Measurements from ENCODE around the gene SLC25A22.

The SLC25A22 gene

GRCh38 chr11:800473-800872 is 2.4 kb upstream of the SLC25A22 start:
- H3K36me3 ChIP-seq (ENCODE audit: control insufficient read depth in 2 of 2, insufficient read depth in 2 of 2, low read length in 2 of 2), result peaks cover 0 to 2% of the 10 kb centered on the region in 2 donors
- H3K4me3 ChIP-seq (ENCODE audit: low read length in 2 of 2), result no peak overlapping the region
- H3K27me3 ChIP-seq (ENCODE audit: control insufficient read depth in 1 of 2, insufficient read depth in 2 of 2, low read length in 2 of 2), result no peaks in the 10 kb centered on the region
- no peak overlapping the region for H3K9ac ChIP-seq (ENCODE audit: low read length in 2 of 2)
- H3K27ac ChIP-seq (ENCODE audit: low read length), result no peak overlapping the region
- no peaks in the 10 kb centered on the region for H3K9me3 ChIP-seq (ENCODE audit: control insufficient read depth in 2 of 2, low read length in 2 of 2)
- peaks cover 40% of the 10 kb centered on the region for H3K4me1 ChIP-seq (ENCODE audit: control insufficient read depth, insufficient read depth, low read length)

DNA sequence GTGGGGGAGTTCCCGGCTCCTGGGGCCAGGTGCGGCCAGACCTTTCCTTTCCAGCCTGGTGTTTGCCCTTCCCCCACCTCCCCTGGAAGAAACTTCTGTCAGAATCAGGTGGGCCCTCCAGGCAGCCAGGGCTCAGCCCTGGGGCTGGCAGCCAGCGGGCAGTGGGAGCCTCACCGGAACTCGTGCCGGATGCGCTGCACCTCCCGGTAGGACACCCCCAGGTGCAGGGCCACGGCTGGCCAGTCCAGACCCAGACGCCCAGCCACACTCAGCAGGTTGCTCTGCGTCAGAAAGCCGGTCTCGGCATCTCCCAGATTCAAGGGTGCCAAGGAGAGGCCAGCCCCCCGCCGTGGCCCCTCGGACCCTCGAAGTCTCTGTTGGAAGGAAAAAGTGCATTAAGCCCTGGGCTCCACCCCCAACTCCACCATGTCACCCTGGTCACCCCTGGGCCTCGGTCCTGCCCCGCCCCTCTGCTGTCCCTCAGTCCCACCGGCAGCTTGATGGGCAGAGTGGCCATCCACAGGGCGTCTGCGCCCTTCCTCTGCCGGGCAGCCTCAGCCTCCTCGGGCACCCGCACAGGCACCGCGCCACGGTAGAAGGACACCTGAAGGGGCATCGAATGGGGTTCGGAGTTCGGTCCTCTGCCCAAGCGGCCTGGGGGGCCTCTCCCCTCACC is 1.7 kb upstream of the SLC25A22 start:
- H3K27me3 ChIP-seq (ENCODE audit: control insufficient read depth in 1 of 2, insufficient read depth in 2 of 2, low read length in 2 of 2), result no peaks in the 10 kb centered on the region
- peaks cover 42% of the 10 kb centered on the region for H3K4me1 ChIP-seq (ENCODE audit: control insufficient read depth, insufficient read depth, low read length)
- no peak overlapping the region for H3K4me3 ChIP-seq (ENCODE audit: low read length in 2 of 2)
- no peak overlapping the region for H3K27ac ChIP-seq (ENCODE audit: low read length)
- peaks cover 0 to 2% of the 10 kb centered on the region in 2 donors for H3K36me3 ChIP-seq (ENCODE audit: control insufficient read depth in 2 of 2, insufficient read depth in 2 of 2, low read length in 2 of 2)
- no peaks in the 10 kb centered on the region for H3K9me3 ChIP-seq (ENCODE audit: control insufficient read depth in 2 of 2, low read length in 2 of 2)
- no peak overlapping the region for H3K9ac ChIP-seq (ENCODE audit: low read length in 2 of 2)

DNA sequence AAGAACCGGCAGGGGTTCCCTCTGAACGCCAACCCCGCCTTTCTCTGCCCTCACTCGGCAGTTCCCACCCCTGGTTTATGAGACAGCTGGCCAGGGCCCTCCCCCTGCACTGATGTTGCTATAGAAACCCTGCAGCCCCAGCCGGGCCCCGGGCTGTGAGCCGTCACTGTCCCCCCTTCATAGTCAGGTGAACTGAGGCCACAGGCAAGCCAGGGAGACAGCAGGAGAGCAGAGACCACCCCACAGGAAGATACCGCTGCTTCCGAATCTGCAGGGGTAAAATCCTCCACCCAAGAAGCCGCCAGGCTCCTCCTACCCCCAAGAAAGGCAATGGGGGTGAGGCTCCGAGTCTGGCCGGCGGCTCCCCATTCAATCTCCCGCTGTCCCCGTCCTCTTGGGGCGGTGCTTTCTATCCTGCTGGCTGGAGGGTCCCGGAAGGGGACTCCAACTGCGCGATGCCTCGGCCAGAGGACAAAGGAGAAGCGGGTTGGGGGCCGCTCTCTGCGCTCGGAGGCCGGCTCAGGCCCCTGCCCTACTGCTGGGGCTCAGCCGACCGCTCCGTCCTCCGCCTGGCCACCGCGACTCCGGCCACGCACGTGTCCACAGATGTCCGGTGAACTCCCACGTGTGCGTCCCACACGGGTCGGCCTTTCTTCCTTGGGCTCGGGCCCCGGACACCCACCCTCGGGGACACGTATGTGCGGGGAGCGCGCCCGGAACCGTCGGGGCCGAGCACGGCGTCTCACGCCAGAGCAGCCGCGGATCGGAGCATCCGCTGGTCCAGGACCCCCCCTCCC is 587 bp downstream of the SLC25A22 start:
- Histone ChIP-seq H3K4me3 (ENCODE audit: low read length in 2 of 2) (peak overlapping the region; percentile 81 to 85), H3K9me3 (ENCODE audit: control insufficient read depth in 2 of 2, low read length in 2 of 2) (no peaks in the 10 kb centered on the region), H3K9ac (ENCODE audit: low read length in 2 of 2) (peak overlapping the region; percentile 49 to 58), H3K36me3 (ENCODE audit: control insufficient read depth in 2 of 2, insufficient read depth in 2 of 2, low read length in 2 of 2) (peaks cover 0 to 2% of the 10 kb centered on the region in 2 donors), H3K27ac (ENCODE audit: low read length) (peak overlapping the region; percentile 82), H3K27me3 (ENCODE audit: control insufficient read depth in 1 of 2, insufficient read depth in 2 of 2, low read length in 2 of 2) (no peaks in the 10 kb centered on the region), H3K4me1 (ENCODE audit: control insufficient read depth, insufficient read depth, low read length) (peaks cover 33% of the 10 kb centered on the region)

- Histone ChIP-seq H3K4me3 (ENCODE audit: low read length in 2 of 2) (peak overlapping the region; percentile 81 to 85), H3K27ac (ENCODE audit: low read length) (peak overlapping the region; percentile 82), H3K27me3 (ENCODE audit: control insufficient read depth in 1 of 2, insufficient read depth in 2 of 2, low read length in 2 of 2) (no peaks in the 10 kb centered on the region), H3K9me3 (ENCODE audit: control insufficient read depth in 2 of 2, low read length in 2 of 2) (no peaks in the 10 kb centered on the region), H3K4me1 (ENCODE audit: control insufficient read depth, insufficient read depth, low read length) (peaks cover 33% of the 10 kb centered on the region), H3K36me3 (ENCODE audit: control insufficient read depth in 2 of 2, insufficient read depth in 2 of 2, low read length in 2 of 2) (peaks cover 0 to 2% of the 10 kb centered on the region in 2 donors), H3K9ac (ENCODE audit: low read length in 2 of 2) (peak overlapping the region; percentile 49 to 68)
Observed at GRCh38 chr11:796565-797295, 1.4 kb downstream of the SLC25A22 start.

- no peaks in the 10 kb centered on the region for H3K9me3 ChIP-seq (ENCODE audit: control insufficient read depth in 2 of 2, low read length in 2 of 2)
- peak overlapping the region; percentile 68 to 79 for H3K9ac ChIP-seq (ENCODE audit: low read length in 2 of 2)
- peak overlapping the region; percentile 81 to 85 for H3K4me3 ChIP-seq (ENCODE audit: low read length in 2 of 2)
- no peaks in the 10 kb centered on the region for H3K36me3 ChIP-seq (ENCODE audit: control insufficient read depth in 2 of 2, insufficient read depth in 2 of 2, low read length in 2 of 2)
- H3K27me3 ChIP-seq (ENCODE audit: control insufficient read depth in 1 of 2, insufficient read depth in 2 of 2, low read length in 2 of 2), result peaks cover 3 to 4% of the 10 kb centered on the region in 2 donors
- H3K27ac ChIP-seq (ENCODE audit: low read length), result peak overlapping the region; percentile 82
- H3K4me1 ChIP-seq (ENCODE audit: control insufficient read depth, insufficient read depth, low read length), result peaks cover 33% of the 10 kb centered on the region
Observed at GRCh38 chr11:795634-796564, 2.2 kb downstream of the SLC25A22 start.

DNA sequence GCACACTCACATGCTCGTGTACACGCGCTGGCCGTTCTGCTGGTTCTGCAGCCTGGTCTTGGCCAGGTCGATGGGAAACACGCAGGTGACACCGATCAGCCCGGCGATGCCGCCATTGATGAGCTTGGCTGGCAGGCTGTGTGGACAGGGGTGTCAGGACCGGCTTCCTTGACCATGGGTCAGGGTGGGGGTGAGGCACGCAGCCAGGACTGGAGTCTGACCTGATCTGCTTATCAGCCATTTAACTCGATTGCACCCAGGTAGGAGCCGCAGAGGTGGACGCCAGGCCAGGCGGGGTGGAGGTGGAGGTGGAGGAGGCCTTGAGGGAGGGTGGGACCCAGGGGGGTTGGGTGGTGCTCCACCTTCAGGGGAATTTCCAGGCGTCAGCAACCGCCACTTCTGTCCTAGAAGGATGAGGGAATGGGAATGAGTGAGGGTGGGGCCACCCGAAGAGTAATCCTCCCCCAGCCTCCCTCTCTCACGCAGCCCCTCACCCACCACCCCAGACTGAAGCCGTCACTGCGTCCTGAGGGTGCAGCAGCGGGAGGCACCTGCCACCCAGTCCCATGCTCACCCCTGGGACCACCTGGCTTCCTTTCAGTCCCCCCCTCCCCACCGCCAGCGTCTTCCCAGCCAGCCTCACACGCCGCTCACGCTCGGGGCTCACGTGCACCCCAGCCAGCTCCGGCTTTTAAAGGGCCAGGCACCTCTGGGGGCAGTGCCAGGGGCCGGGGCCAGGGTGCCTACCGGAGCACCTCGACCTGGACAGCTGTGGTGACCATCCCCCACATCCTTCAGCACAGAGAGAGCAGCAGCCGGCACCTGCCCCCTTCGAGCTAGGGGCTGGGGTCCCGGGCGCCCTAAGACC is 3.1 kb downstream of the SLC25A22 start:
- H3K36me3 ChIP-seq (ENCODE audit: control insufficient read depth in 2 of 2, insufficient read depth in 2 of 2, low read length in 2 of 2), result no peaks in the 10 kb centered on the region
- H3K9ac ChIP-seq (ENCODE audit: low read length in 2 of 2), result peak overlapping the region in 1 of 2 donors; percentile 79
- peak overlapping the region; percentile 81 to 85 for H3K4me3 ChIP-seq (ENCODE audit: low read length in 2 of 2)
- H3K27ac ChIP-seq (ENCODE audit: low read length), result no peak overlapping the region
- peaks cover 33% of the 10 kb centered on the region for H3K4me1 ChIP-seq (ENCODE audit: control insufficient read depth, insufficient read depth, low read length)
- H3K9me3 ChIP-seq (ENCODE audit: control insufficient read depth in 2 of 2, low read length in 2 of 2), result no peaks in the 10 kb centered on the region
- H3K27me3 ChIP-seq (ENCODE audit: control insufficient read depth in 1 of 2, insufficient read depth in 2 of 2, low read length in 2 of 2), result peaks cover 6 to 7% of the 10 kb centered on the region in 2 donors

DNA sequence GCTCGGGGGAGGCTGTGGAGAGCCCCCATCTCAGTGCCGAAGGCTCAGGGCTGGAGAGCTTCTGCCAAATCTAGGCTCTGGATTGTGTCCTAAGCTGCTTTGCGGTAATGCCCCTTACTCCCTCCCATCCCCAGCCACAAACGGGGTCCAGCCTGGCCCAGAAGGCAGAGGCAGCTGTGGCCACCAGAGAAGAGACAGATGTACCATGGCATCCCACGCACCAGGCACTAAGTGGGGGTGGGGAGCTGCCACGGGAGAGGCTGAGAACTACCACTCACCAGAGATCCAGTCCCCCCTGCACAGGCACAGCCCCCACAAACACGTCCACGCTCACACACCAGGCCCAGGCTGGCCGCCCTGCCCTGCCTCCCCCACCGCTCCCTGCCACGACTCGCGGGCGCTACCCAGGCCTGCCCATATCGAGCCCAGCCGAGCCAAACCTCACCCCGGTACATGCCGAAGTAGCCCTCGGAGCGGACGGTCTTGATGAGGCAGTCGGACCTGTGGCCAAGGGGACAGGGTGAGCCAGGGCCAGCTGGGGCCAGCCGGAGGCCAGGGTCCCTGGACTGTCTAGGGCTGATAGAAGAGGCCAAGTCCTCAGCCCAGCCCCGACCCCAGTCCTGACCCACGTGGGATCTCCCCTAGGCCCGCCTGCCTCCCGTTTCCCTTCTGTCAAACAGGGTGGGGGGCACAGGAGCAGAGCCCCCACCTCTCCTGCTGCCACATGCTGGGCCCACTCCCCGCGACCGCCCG is 3.9 kb downstream of the SLC25A22 start:
- Histone ChIP-seq H3K4me3 (ENCODE audit: low read length in 2 of 2) (no peak overlapping the region), H3K9me3 (ENCODE audit: control insufficient read depth in 2 of 2, low read length in 2 of 2) (no peaks in the 10 kb centered on the region), H3K9ac (ENCODE audit: low read length in 2 of 2) (no peak overlapping the region), H3K27me3 (ENCODE audit: control insufficient read depth in 1 of 2, insufficient read depth in 2 of 2, low read length in 2 of 2) (peaks cover 11 to 13% of the 10 kb centered on the region in 2 donors), H3K36me3 (ENCODE audit: control insufficient read depth in 2 of 2, insufficient read depth in 2 of 2, low read length in 2 of 2) (no peaks in the 10 kb centered on the region), H3K27ac (ENCODE audit: low read length) (no peak overlapping the region), H3K4me1 (ENCODE audit: control insufficient read depth, insufficient read depth, low read length) (peaks cover 37% of the 10 kb centered on the region)

GRCh38 chr11:793556-793955 is 4.5 kb downstream of the SLC25A22 start:
- Histone ChIP-seq H3K4me3 (ENCODE audit: low read length in 2 of 2) (no peak overlapping the region), H3K4me1 (ENCODE audit: control insufficient read depth, insufficient read depth, low read length) (peaks cover 37% of the 10 kb centered on the region), H3K9me3 (ENCODE audit: control insufficient read depth in 2 of 2, low read length in 2 of 2) (no peaks in the 10 kb centered on the region), H3K9ac (ENCODE audit: low read length in 2 of 2) (no peak overlapping the region), H3K27me3 (ENCODE audit: control insufficient read depth in 1 of 2, insufficient read depth in 2 of 2, low read length in 2 of 2) (peaks cover 15 to 18% of the 10 kb centered on the region in 2 donors), H3K36me3 (ENCODE audit: control insufficient read depth in 2 of 2, insufficient read depth in 2 of 2, low read length in 2 of 2) (no peaks in the 10 kb centered on the region), H3K27ac (ENCODE audit: low read length) (no peak overlapping the region)

DNA sequence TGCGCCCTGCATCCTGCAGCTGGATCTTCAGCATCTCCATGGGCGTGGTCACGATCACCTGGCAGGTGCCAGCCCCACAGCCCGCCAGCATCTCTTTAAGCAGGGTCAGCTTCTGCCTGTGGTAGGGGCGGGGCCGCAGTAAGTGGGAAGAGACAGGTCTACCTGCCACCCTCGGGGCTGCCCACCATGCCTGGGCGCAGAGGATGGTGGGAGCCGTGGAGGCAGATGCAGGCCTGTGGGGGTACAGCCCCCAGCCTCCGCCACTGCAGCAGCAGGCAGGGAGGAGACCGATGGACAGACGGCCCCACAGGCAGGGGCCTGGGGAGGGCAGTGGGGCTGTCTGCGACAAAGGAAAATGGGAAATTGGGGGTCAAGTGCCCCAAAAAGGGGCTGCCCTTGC is 5.2 kb downstream of the SLC25A22 start:
- H3K27me3 ChIP-seq (ENCODE audit: control insufficient read depth in 1 of 2, insufficient read depth in 2 of 2, low read length in 2 of 2), result peaks cover 15 to 18% of the 10 kb centered on the region in 2 donors
- H3K36me3 ChIP-seq (ENCODE audit: control insufficient read depth in 2 of 2, insufficient read depth in 2 of 2, low read length in 2 of 2), result no peaks in the 10 kb centered on the region
- no peak overlapping the region for H3K4me3 ChIP-seq (ENCODE audit: low read length in 2 of 2)
- H3K4me1 ChIP-seq (ENCODE audit: control insufficient read depth, insufficient read depth, low read length), result peaks cover 33% of the 10 kb centered on the region
- no peaks in the 10 kb centered on the region for H3K9me3 ChIP-seq (ENCODE audit: control insufficient read depth in 2 of 2, low read length in 2 of 2)
- H3K27ac ChIP-seq (ENCODE audit: low read length), result no peak overlapping the region
- no peak overlapping the region for H3K9ac ChIP-seq (ENCODE audit: low read length in 2 of 2)
